WTC11 (cell line): ENCODE data around the gene WNT11. TPM values are rescaled to one million over a fixed set of nuclear protein-coding genes. Genes with fewer than 3 reads are reported as not detected.

Experiments
- AFF4 ChIP-seq: sonication (generic); formaldehyde crosslinking; IDR thresholded peaks from 2 replicates; pipeline ENCODE4 v1.8.1; 2023; ENCODE audit warnings: mild to moderate bottlenecking, missing genetic modification reagents, borderline replicate concordance
- ATF1 ChIP-seq: sonication (generic); formaldehyde crosslinking; IDR thresholded peaks from 2 replicates; pipeline ENCODE4 v1.8.1; 2023; ENCODE audit warnings: mild to moderate bottlenecking, moderate library complexity, missing genetic modification reagents
- ATF3 ChIP-seq: sonication (generic); formaldehyde crosslinking; conservative IDR thresholded peaks from 2 replicates; pipeline ENCODE4 v1.8.1; 2022; ENCODE audit warnings: mild to moderate bottlenecking, missing genetic modification reagents
- CREB1 ChIP-seq: sonication (generic); formaldehyde crosslinking; IDR thresholded peaks from 2 replicates; pipeline ENCODE4 v1.8.0; 2023; ENCODE audit warnings: mild to moderate bottlenecking, missing genetic modification reagents
- E2F1 ChIP-seq: sonication (generic); formaldehyde crosslinking; IDR thresholded peaks from 2 replicates; pipeline ENCODE4 v1.8.0; 2022; ENCODE audit warnings: mild to moderate bottlenecking, missing genetic modification reagents
- ETV6 ChIP-seq: sonication (generic); formaldehyde crosslinking; IDR thresholded peaks from 2 replicates; pipeline ENCODE4 v1.8.1; 2022; ENCODE audit warnings: mild to moderate bottlenecking, missing genetic modification reagents
- FOXK1 ChIP-seq: sonication (generic); formaldehyde crosslinking; IDR thresholded peaks from 2 replicates; pipeline ENCODE4 v1.8.0; 2022; ENCODE audit warnings: mild to moderate bottlenecking, moderate library complexity, missing genetic modification reagents
- FOXP1 ChIP-seq: sonication (generic); formaldehyde crosslinking; IDR thresholded peaks from 2 replicates; pipeline ENCODE4 v1.8.0; 2022; ENCODE audit warnings: missing genetic modification reagents, mild to moderate bottlenecking, moderate library complexity, borderline replicate concordance
- GABPB1 ChIP-seq: sonication (generic); formaldehyde crosslinking; IDR thresholded peaks from 2 replicates; pipeline ENCODE4 v1.8.1; 2023; ENCODE audit warnings: mild to moderate bottlenecking, missing genetic modification reagents
- GTF2I ChIP-seq: fragments of 250-450 bp; sonication (Bioruptor Pico); conservative IDR thresholded peaks from 2 replicates; pipeline ENCODE4 v1.4.0; 2021; ENCODE audit warnings: mild to moderate bottlenecking
- IRF2 ChIP-seq: sonication (generic); formaldehyde crosslinking; IDR thresholded peaks from 2 replicates; pipeline ENCODE4 v1.8.0; 2022; ENCODE audit warnings: low read depth, missing genetic modification reagents, borderline replicate concordance
- JUN ChIP-seq: sonication (generic); formaldehyde crosslinking; IDR thresholded peaks from 2 replicates; pipeline ENCODE4 v1.8.0; 2023; ENCODE audit warnings: mild to moderate bottlenecking, missing genetic modification reagents
- MYBL2 ChIP-seq: sonication (generic); formaldehyde crosslinking; IDR thresholded peaks from 2 replicates; pipeline ENCODE4 v1.8.1; 2023; ENCODE audit warnings: mild to moderate bottlenecking, moderate library complexity, missing genetic modification reagents
- NFATC4 ChIP-seq: fragments of 250-450 bp; sonication (Bioruptor Pico); IDR thresholded peaks from 2 replicates; pipeline ENCODE4 v1.9.0; 2021; ENCODE audit warnings: mild to moderate bottlenecking
- NFE2L1 ChIP-seq: sonication (generic); formaldehyde crosslinking; IDR thresholded peaks from 2 replicates; pipeline ENCODE4 v1.8.1; 2023; ENCODE audit warnings: missing genetic modification reagents
- NFYB ChIP-seq: sonication (generic); formaldehyde crosslinking; conservative IDR thresholded peaks from 2 replicates; pipeline ENCODE4 v1.8.0; 2022; ENCODE audit warnings: low read depth, missing genetic modification reagents
- NR2C2 ChIP-seq: sonication (generic); formaldehyde crosslinking; IDR thresholded peaks from 2 replicates; pipeline ENCODE4 v1.8.0; 2022; ENCODE audit warnings: mild to moderate bottlenecking, missing genetic modification reagents
- PREB ChIP-seq: sonication (generic); formaldehyde crosslinking; IDR thresholded peaks from 2 replicates; pipeline ENCODE4 v1.8.1; 2022; ENCODE audit warnings: mild to moderate bottlenecking, missing genetic modification reagents, moderate library complexity, borderline replicate concordance
- PRRX2 ChIP-seq: fragments of 250-450 bp; sonication (Bioruptor Pico); IDR thresholded peaks from 2 replicates; pipeline ENCODE4 v1.8.0; 2021; ENCODE audit warnings: mild to moderate bottlenecking
- RELA ChIP-seq: sonication (generic); formaldehyde crosslinking; IDR thresholded peaks from 2 replicates; pipeline ENCODE4 v1.8.1; 2022; ENCODE audit warnings: missing genetic modification reagents, mild to moderate bottlenecking, borderline replicate concordance
- SOX15 ChIP-seq: fragments of 250-450 bp; sonication (Bioruptor Pico); IDR thresholded peaks from 2 replicates; pipeline ENCODE4 v1.9.0; 2021; ENCODE audit warnings: mild to moderate bottlenecking
- TEAD1 ChIP-seq: sonication (generic); formaldehyde crosslinking; IDR thresholded peaks from 2 replicates; pipeline ENCODE4 v1.8.0; 2022; ENCODE audit warnings: mild to moderate bottlenecking, missing genetic modification reagents
- total RNA-seq: library from RNA; stranded (reverse); gene quantifications from 3 replicates; pipeline ENCODE4 v1.2.3, GENCODE V29; 2021
- TF ChIP-seq, protein P1 (sequence below): sonication (generic); formaldehyde crosslinking; IDR thresholded peaks from 2 replicates; pipeline ENCODE4 v1.8.1; 2023; ENCODE audit warnings: mild to moderate bottlenecking, moderate library complexity, missing genetic modification reagents
- TF ChIP-seq, protein P2 (sequence below): sonication (generic); formaldehyde crosslinking; IDR thresholded peaks from 2 replicates; pipeline ENCODE4 v1.8.1; 2023; ENCODE audit warnings: mild to moderate bottlenecking, missing genetic modification reagents
- TF ChIP-seq, protein P3 (sequence below): fragments of 250-450 bp; sonication (Bioruptor Pico); conservative IDR thresholded peaks from 2 replicates; pipeline ENCODE4 v1.9.0; 2021; ENCODE audit warnings: mild to moderate bottlenecking
- TF ChIP-seq, protein P4 (sequence below): fragments of 250-450 bp; sonication (Bioruptor Pico); IDR thresholded peaks from 2 replicates; pipeline ENCODE4 v2.1.2; 2022; ENCODE audit warnings: mild to moderate bottlenecking, moderate library complexity

Gene WNT11
- total RNA-seq, 1 experiment from 2014 or later, result 0.79 TPM

DNA sequence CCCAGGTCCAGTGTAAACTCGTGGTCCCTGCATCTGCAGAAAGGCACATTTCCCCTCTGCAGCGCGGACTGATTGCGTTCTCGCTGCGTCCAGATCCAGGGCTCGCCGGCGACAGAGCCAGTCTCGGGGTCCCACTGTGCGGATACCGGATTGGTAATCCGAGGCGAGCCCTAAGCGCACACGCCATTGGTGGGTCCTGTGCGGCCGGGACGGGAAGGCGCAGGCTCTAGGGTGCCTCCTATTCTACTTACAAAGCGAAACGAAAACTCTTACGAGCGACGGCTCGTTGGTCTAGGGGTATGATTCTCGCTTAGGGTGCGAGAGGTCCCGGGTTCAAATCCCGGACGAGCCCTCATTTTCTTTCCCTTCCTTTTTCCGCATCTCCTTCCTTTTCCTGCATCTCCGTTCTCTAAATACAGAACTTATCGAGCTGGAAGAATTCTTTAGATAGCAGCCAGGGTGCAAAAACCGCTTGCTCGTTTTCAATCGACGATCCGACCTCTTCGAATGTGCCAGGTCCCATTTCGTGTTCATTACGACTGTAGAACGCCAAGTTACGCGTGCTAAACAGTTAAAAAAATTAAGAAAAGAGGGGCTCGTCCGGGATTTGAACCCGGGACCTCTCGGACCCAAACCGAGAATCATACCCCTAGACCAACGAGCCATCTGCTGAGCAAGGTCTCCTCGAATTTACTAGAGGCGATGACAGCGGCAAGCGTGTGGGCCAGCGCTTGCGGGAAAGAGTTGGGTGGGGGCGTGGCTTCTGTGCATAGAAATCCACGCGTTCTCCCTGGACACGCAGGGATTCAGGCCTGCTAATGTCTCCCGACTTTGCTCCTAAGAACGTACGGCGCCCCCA lies 29.2 kb upstream of the WNT11 start (continued):
- TF ChIP-seq, protein P1, sequence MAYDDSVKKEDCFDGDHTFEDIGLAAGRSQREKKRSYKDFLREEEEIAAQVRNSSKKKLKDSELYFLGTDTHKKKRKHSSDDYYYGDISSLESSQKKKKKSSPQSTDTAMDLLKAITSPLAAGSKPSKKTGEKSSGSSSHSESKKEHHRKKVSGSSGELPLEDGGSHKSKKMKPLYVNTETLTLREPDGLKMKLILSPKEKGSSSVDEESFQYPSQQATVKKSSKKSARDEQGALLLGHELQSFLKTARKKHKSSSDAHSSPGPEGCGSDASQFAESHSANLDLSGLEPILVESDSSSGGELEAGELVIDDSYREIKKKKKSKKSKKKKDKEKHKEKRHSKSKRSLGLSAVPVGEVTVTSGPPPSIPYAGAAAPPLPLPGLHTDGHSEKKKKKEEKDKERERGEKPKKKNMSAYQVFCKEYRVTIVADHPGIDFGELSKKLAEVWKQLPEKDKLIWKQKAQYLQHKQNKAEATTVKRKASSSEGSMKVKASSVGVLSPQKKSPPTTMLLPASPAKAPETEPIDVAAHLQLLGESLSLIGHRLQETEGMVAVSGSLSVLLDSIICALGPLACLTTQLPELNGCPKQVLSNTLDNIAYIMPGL (CRISPR knock-in tag), result peak; percentile 63; the same call in 1 of the 2 replicates
- no peak for TF ChIP-seq MYBL2 (CRISPR knock-in tag)
- TF ChIP-seq ETV6 (CRISPR knock-in tag), result peak; percentile 74
- 0 out of 2 replicates have a peak, but pooled peaks have one; percentile 48 for TF ChIP-seq CREB1 (CRISPR knock-in tag)
- TF ChIP-seq, protein P2, sequence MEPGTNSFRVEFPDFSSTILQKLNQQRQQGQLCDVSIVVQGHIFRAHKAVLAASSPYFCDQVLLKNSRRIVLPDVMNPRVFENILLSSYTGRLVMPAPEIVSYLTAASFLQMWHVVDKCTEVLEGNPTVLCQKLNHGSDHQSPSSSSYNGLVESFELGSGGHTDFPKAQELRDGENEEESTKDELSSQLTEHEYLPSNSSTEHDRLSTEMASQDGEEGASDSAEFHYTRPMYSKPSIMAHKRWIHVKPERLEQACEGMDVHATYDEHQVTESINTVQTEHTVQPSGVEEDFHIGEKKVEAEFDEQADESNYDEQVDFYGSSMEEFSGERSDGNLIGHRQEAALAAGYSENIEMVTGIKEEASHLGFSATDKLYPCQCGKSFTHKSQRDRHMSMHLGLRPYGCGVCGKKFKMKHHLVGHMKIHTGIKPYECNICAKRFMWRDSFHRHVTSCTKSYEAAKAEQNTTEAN, result no peak
- TF ChIP-seq, protein P3, sequence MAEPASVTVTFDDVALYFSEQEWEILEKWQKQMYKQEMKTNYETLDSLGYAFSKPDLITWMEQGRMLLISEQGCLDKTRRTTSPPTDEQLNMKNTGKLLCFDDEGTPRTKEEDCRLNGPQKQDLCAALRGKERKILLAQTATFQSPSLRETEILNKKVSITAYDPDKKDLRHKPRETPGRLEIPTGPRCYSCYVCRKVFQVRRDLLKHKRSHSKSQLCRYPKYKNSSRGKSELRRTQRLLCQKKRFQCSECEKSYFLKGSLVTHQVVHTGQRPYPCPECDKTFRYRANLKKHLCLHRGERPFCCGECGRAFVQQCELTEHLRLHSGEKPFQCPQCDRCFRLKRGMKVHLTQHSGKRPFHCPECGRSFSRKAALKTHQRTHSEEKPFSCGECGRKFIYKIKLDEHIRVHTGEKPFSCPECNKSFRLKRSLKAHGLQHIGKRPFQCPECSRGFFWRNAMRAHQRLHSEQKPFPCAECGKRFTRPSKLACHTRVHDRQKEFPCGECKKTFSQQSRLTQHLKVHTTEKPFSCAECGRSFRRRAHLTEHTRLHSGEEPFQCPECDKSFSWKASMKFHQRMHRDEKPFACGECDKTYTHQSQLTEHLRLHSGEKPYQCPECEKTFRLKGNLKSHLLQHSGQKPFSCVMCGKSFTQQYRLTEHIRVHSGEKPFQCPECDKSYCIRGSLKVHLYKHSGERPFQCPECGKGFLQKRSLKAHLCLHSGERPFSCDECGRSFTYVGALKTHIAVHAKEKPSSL (CRISPR knock-in tag), result peak; percentile 75; the same call in 1 of the 2 replicates
- no peak for TF ChIP-seq JUN
- no peak for TF ChIP-seq RELA (CRISPR knock-in tag)
- no peak for TF ChIP-seq IRF2 (CRISPR knock-in tag)
- no peak for TF ChIP-seq AFF4 (CRISPR knock-in tag)
- no peak for TF ChIP-seq NFE2L1
- TF ChIP-seq NR2C2, result no peak
- no peak for TF ChIP-seq ATF1 (CRISPR knock-in tag)
- no peak for TF ChIP-seq SOX15
- TF ChIP-seq NFATC4 (CRISPR knock-in tag), result peak; percentile 90
- no peak for TF ChIP-seq ATF3 (CRISPR knock-in tag)
- peak; percentile 60; the same call in 1 of the 2 replicates for TF ChIP-seq GABPB1 (CRISPR knock-in tag)
- TF ChIP-seq FOXK1 (CRISPR knock-in tag), result peak; percentile 75
- peak; percentile 81 for TF ChIP-seq GTF2I (CRISPR knock-in tag)
- TF ChIP-seq PREB (CRISPR knock-in tag), result no peak
- no peak for TF ChIP-seq FOXP1
- TF ChIP-seq PRRX2, result peak; percentile 30; the same call in 1 of the 2 replicates
- no peak; the same call in 1 of the 2 replicates for TF ChIP-seq TEAD1
- 0 out of 2 replicates have a peak, but pooled peaks have one; percentile 25 for TF ChIP-seq NFYB (CRISPR knock-in tag)
- TF ChIP-seq E2F1 (CRISPR knock-in tag), result 0 out of 2 replicates have a peak, but pooled peaks have one; percentile 79
- TF ChIP-seq, protein P4, sequence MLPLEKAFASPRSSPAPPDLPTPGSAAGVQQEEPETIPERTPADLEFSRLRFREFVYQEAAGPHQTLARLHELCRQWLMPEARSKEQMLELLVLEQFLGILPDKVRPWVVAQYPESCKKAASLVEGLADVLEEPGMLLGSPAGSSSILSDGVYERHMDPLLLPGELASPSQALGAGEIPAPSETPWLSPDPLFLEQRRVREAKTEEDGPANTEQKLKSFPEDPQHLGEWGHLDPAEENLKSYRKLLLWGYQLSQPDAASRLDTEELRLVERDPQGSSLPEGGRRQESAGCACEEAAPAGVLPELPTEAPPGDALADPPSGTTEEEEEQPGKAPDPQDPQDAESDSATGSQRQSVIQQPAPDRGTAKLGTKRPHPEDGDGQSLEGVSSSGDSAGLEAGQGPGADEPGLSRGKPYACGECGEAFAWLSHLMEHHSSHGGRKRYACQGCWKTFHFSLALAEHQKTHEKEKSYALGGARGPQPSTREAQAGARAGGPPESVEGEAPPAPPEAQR (CRISPR knock-in tag), result no peak
